EL (cell line): Measurements from ENCODE around the gene TDRD9.

Source experiments
- DNase-seq: peaks from one replicate; pipeline ENCODE4 v3.0.0-alpha.2; 2016

TDRD9 gene

DNA sequence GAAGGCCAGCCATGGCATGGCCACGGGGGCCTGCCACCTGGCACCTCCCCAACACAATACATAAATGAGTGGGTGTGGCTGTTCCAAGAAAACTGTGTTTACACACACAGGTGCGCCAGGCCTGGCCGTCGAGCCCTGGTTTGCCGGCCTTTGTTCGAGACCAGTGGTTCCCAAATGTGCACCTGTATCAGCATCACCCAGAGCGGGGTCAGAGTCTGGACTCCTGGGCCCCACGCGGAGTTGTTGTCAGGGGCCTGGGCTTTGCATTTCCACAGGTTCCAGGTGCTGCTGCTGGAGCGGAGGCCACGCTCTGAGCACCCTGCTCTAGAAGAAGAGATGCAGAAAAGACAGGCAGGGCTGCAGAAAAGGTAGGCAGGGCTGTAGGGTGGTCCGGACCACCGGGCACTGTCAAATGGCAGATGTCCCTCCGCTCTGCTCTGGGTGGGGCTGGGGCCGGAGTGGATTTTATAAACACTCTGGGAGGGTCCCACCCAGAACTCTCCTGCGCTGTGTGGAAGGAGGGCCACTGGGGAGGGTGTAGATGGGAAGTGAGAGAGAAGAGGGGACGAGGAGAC is 153.1 kb downstream of the TDRD9 start:
- DNase-seq, result no peak

DNA sequence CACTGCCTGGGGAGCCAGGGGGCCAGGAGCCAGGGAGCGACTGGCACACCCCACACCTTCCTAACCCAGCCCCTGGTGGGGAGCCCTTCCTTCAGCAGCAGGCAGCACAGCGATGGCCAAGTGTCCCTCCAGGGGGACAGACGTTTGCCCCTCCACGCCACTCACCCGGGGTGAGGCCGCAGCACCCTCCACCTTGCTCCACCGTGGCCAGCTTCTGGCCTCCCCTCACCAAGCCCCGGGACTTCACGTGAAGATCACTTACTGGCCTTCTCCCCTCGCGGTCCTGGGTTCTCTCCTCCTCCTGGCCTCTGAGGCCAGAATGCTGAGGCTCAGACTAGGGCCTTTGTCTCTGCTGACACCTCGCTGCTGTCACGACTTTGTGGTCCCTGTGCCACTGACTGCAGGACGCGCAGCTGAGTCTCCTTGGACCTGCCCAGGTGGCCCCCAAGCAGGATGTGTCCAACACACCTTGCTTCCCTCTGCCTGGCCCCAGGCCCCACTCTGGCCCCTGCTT is 153.8 kb downstream of the TDRD9 start:
- DNase-seq, result no peak

DNA sequence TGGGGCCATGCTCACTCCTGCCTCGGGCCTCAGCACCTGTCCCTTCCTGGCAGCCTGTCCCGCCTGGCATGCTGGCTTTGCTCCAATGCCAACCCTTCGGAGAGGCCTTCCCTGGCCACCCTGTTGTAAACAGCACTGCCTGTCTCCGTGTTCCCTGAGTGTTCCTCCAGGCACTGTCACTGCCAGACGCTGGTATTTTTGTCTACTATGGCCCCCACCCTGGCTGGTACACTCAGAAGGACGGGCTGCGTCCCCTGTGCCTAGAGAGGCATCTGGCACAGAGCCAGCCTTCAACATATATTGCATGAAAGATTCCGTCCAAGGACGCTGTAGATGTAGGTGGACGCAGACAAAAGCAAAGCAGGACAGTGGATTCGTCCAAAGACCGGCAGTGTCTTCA is 154.6 kb downstream of the TDRD9 start:
- no peak for DNase-seq

DNA sequence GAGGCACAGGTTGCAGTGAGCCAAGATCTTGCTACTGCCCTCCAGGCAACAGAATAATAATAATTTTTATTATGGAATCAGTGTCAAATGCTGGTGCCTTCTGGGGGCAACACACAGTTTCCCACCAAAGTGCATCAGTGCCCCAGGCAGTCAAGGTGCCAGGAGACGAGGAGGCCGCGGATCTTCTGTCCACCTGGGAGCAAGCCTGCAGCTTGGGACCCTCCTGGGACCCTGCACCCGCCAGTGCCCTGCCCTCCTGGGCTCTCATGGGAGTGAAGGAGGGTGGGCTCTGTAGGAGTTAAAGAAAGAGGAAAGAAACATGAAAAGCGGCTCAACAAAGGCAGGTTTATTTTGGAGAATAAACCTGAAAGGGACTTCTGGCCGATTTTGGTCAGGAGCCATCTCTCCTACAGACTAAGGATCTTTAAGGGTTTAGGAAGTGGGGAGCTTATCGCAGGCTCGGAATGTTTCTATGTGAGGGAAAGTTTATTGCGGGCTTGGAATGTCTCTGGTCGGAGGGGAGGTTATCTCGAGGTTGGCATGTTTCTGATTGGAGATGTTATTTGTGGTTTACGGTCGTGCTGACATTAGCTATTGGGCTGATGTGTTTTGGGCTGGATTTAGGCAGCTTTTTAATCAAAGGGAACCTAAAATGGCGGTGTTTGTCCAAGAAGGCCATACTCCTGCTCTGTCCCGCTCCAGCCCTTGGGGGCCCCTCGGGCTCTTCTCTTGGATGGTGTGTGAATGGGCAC is 156.2 kb downstream of the TDRD9 start:
- DNase-seq, result no peak

GRCh38 chr14:104085032-104085888 is 157.0 kb downstream of the TDRD9 start, which contains the start of gene ASPG:
ASPG (plus strand) TSS chr14:104085700; CDS start chr14:104085771, 71 bp downstream.
- no peak for DNase-seq

GRCh38 chr14:104085889-104086201 is 157.6 kb downstream of the TDRD9 start:
- DNase-seq, result no peak

GRCh38 chr14:104086210-104086660 is 158.0 kb downstream of the TDRD9 start:
- no peak for DNase-seq

GRCh38 chr14:104086661-104087461 is 158.6 kb downstream of the TDRD9 start:
- DNase-seq, result no peak

DNA sequence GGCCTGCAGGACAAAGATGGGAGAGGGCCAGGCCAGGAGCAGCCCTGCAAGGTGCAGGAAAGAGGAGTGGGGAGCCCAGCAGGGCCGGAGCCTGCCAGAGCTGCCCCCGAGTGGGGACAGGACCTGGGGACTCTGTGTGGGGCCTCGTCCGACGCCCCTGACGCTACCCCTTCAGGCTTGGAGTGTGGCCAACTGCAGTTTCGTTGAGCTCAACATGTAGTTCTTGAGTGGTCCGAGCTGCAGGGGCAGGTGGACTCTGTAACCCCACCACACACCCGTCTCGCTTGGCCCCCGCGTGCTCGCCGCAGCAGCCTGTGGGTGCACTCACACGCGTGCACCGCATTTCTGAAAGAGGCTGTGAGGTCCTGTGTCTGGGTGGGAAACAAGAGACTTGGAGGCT is 159.2 kb downstream of the TDRD9 start:
- no peak for DNase-seq

- no peak for DNase-seq
These were observed 160.0 kb downstream of the TDRD9 start for GRCh38 chr14:104087981-104088850.

DNA sequence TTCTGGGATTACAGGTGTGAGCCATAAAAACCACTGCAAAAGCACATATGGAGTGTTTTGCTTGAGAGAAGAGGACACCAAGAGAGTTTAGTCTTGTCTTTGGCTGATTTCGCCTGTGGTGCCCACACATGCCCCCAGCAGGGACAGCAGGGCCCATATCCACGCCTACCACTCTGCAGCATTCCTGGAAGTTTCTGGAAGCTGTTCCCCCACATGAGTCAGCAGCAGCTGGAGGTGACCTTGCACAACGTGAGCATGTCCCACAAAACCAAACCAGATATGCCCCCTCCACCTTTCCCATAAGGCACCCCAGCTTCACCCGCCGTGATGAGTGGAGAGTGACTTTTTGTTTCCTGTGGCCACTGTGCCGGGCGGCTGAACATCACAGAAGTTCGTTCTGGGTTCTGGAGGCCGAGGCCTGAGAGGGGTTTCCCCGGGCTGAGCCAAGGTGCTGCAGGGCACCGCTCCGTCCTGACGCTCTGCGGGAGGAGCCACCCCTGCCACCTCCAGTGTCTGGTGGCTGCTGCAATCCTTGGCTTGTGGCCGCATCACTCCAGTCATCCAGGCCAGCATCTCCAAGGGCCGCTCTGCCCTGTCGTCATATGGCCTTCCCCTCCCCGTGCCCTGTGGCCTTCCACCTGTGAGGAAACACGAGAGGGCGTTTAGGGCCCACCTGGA is 162.0 kb downstream of the TDRD9 start:
- DNase-seq, result no peak

GRCh38 chr14:104091061-104091926 is 163.0 kb downstream of the TDRD9 start:
- DNase-seq, result no peak

DNA sequence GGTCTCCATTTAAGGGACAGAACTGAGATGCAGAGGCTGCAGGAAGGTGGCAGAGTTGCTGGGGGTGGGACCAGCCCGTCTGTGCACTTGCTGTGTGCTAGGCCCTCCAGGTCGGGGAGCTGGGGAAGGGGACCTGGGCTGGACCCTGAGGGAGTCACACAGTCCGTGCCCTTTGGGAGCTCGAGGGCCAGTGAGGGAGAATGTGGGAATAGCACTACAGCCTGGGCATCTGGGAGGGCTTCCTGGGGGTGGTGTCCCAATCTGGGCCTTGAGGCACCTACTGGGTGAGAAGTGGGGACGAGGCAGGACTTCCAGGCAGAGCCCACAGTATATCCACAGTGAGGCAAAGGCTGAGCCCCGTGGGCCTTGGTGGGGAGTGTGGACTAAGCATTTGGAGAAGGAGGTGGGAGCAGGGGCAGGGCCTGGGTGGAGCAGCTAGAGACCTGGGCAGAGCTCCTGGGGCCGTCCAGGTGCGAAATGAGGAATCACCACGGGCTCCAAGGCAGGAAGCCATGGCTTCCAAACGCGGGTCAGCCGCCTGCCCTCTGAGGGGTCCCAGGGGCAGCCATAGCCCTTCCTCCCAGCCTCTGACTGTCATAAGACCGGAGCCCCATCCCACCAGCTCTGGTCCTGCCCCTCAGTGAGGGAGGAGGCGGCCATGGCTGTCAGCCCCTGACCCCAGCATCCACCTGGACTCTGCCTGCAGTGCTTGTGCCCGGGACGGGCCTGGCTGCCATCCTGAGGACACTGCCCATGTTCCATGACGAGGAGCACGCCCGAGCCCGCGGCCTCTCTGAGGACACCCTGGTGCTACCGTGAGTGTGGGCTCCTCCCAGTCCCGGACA is 163.9 kb downstream of the TDRD9 start:
- DNase-seq, result no peak

GRCh38 chr14:104092931-104093365 is 164.7 kb downstream of the TDRD9 start:
- DNase-seq, result no peak

DNA sequence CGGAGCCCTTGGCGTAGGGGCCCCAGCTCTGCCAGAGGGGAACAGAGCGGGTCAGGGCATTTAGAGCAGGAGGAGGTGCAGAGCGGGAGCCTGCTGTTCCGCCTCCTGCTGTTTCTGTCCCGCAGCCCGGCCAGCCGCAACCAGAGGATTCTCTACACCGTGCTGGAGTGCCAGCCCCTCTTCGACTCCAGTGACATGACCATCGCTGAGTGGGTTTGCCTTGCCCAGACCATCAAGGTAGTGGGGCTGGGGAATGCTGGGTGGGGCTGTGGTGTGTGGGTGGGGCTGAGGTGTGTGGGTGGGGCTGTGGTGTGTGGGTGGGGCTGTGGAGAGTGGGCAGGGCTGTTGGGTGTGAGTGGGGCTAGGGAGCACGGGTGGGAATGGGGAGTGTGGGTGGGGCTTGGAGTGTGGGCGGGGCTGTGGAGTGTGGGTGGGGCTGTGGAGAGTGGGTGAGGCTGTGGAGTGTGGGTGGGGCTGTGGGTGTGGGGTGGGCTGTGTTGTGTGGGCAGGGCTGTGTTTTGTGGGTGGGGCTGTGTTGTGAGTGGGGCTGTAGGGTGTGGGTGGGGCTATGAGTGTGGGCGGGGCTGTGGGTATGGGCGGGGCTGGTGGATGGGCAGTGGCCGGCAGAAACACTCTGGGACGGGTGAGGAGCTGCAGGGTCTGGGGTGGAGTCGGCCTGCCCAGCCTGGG is 165.3 kb downstream of the TDRD9 start:
- DNase-seq, result no peak

GRCh38 chr14:104094056-104094708 is 165.9 kb downstream of the TDRD9 start:
- DNase-seq, result no peak

DNA sequence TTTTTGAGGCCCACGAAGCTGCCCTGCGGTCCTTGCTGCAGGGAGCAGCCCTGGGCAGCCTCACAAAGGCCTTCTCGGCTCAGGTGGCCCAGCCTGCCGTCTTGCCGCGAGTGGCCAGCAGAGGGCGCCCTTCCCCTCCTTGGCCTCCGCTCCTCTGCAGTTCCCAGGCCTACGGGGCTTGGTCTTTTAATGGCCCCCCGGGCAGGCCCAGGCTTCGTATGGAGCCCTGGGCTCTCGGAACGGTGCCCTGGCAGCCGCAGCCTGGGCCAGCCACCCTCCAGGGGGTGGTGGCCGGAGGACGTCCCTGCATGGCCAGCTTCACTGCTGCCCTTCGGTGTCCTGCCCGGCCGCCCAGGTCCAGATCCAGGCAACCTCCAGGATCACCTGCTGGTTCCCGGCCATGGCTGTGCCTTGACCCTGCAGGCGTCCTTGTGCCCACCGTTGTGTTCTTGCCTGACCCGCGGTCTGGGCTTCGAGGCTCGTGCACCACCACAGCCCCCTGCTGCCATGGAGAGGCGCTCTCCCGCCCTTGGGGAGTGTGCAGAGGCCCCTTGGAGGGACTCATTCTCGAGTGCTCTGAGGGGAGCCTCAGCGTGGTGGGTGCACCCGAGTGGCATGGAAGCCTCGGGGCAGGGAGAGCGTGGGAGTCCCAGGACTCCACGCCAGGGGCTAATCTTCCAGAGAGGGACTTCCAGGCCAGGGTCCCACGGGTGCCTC is 166.6 kb downstream of the TDRD9 start:
- peak; percentile 24 for DNase-seq
